IPS-11a (cell line): ENCODE results near the gene KCNQ1.

ENCODE experiments used
- H3K4me3 ChIP-seq: one replicate; pipeline ENCODE4 v1.5.1; 2013; ENCODE audit warnings: low read depth, low read length, control low read depth

KCNQ1 gene

DNA sequence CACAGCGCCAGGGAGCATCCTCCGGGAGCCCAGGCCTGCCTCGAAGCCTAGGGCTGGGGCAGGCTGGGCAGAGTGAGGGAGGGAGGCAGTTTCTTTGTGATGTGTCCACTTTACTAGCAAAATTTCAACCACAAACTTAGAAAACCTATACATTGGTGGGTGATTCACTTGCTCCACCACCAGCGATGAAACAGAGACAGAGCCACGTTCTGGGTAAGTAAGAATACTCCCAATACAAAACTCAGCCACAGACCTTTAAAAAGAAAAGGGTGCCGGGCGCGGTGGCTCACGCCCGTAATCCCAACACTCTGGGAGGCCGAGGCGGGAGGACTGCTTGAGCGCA is 418.4 kb downstream of the KCNQ1 start:
- no peak overlapping the region for H3K4me3 ChIP-seq

DNA sequence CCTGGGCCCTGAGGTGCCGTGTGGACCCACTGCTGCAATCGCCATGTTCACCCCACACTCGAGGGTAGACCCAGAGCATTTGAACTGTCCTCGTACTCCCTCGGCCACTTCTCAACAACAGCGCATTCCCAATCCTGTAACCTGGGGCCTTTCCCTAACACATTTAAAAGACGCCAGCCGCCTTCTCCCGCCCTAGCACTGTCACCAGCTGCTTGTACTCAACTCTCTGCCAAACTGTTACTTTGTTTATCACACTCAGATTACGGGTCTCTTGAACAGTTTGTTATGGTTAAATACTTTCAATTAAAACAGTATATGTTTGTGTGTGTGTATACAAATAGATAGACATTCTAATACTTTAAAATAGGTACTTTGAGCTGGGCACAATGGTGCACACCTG is 420.1 kb downstream of the KCNQ1 start:
- H3K4me3 ChIP-seq: no peak overlapping the region

DNA sequence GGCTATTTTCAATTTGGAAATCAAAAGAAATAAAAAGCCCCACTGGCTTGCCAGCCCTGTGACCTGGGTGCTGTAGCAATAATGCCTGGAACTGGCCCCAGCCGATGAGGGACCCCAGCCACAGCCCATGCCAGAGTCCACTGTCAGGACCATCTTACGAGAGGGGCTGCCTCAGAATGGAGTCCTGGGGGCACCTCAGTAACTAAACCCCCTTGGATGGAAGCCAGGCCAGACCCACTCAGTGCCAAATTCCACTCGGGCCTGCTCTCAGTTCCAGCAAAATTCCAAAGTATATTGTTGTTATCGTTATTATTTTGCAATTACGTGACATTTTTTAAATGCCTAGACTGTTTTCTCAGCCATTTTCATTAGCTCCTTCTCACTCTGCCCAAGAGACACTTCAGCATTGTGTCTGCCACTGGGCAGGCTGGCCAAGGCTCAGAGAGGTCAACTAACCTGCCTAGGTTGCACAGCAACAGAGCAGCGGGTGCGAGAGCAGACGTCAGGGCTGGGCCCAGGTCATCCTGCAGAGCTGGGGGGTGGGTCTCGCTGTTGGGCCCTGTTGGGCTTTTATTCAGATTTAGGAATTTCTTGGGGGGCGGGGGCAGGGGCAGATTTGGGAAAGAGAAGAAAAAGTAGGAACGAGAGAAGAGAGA is 421.2 kb downstream of the KCNQ1 start:
- H3K4me3 ChIP-seq: no peak overlapping the region

DNA sequence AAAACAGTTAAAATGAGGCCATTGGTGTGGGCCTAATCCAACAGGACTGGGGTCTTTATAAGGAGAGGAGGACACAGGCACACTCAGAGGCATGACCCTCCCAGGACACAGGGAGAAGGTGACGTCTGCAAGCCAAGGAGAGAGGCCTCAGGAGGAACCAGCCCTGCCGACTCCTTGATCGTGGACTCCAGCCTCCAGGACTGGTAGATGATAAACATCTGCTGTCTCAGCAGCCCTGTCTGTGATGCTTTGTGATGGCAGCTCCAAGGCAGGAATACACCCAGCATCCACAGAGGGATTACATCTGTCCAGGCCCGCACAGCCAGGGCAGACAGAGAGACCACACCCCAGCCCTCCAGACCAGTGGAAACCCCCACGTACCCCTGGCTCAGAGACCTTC is 422.3 kb downstream of the KCNQ1 start:
- H3K4me3 ChIP-seq: no peak overlapping the region

- no peak overlapping the region for H3K4me3 ChIP-seq
Measured at GRCh38 chr11:2867722-2868505, 423.1 kb downstream of the KCNQ1 start.

- no peak overlapping the region for H3K4me3 ChIP-seq
Measured at GRCh38 chr11:2868506-2869133, 423.8 kb downstream of the KCNQ1 start.

GRCh38 chr11:2869134-2869526 is 424.3 kb downstream of the KCNQ1 start:
- H3K4me3 ChIP-seq: no peak overlapping the region

- H3K4me3 ChIP-seq: no peak overlapping the region
Measured at GRCh38 chr11:2869561-2870427, 425.0 kb downstream of the KCNQ1 start.

- no peak overlapping the region for H3K4me3 ChIP-seq
Measured at GRCh38 chr11:2870460-2870859, 425.7 kb downstream of the KCNQ1 start.

DNA sequence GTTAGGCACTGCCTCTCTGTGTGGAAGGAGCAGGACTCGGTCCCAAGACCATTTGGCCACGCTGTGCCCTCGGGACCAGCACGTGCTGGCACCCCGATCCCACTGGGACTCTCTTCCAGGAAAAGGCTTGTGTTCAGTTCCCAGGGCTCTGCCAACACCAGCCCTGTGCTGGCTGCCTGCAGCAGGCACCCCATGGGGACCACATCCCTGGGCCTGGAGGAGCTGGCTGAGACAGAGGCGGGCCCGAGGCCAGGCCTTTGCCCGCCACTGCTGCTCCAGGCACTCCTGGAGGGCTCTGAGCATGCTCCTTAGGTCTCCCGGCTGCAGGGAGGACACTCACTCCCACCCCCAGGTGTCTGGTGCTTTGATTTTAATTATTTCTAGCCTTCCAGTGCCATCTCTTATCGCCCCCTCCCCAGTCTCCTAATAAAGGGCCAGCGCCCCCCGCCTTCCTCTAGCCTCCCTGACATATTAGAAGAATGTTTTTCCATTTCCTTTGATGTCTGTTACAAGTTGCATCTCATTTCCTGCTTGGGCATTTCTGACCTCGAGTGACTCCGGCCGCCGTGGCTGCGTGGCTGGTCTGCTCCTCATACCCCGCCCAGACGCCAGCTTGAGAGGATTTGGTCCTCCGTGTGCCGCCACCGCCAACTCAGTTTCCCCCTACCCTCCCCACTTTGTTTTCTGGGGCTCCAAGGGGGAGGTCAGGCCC is 426.3 kb downstream of the KCNQ1 start:
- H3K4me3 ChIP-seq: no peak overlapping the region

- no peak overlapping the region for H3K4me3 ChIP-seq
Measured at GRCh38 chr11:2874963-2875362, 430.2 kb downstream of the KCNQ1 start.

DNA sequence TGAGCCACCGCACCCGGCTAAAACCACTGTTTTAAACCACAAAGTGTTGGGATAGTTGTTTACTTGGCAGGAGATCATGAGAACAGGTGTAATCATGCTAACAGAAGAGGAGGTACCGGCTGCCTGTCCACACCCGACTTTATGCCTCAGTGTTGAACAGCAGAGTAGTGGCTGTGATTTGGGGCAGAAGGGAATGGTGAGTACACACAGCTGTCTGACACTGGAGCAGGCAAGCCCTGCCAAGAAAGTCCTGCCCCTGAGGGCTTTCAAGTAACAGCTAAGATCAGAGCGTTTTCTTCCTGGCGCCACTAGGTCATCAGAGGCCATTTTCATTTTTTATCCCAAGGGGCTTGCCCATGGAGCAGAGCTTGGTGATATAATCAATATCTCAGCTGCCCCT is 432.7 kb downstream of the KCNQ1 start:
- no peak overlapping the region for H3K4me3 ChIP-seq

GRCh38 chr11:2878782-2879181 is 434.0 kb downstream of the KCNQ1 start:
- H3K4me3 ChIP-seq: no peak overlapping the region

GRCh38 chr11:2880646-2881045 is 435.8 kb downstream of the KCNQ1 start:
- H3K4me3 ChIP-seq: no peak overlapping the region

GRCh38 chr11:2881076-2881980 is 436.5 kb downstream of the KCNQ1 start:
- no peak overlapping the region for H3K4me3 ChIP-seq

DNA sequence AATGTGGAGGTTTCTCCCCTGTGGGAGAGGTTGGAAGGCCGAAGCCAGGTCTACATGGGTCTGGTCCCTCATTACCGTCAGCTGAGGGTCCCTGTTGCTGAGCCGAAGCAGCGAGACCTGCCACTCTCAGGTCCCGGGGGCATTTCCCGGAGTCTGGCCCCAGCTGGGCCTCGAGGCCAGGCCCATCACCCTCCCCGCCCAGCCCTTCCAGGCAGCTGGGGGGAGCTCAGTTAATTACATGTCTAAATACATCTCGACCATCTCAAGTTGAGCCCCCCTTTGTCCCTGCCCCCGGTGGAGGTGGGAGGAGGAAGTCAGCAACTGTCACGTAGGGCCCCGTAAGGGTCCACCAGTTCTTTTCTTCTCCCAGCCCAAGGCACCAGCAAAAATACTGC is 437.2 kb downstream of the KCNQ1 start:
- H3K4me3 ChIP-seq: no peak overlapping the region

GRCh38 chr11:2882396-2883110 is 437.7 kb downstream of the KCNQ1 start:
- no peak overlapping the region for H3K4me3 ChIP-seq

GRCh38 chr11:2883640-2883978 is 438.8 kb downstream of the KCNQ1 start:
- peak overlapping the region; percentile 48 for H3K4me3 ChIP-seq
